ENCODE data around the gene CT45A10.
"Not testable (repeated sequence)": the region's sequence is repeated elsewhere in the genome, so short reads cannot be mapped to it uniquely, and the experiment has no call there.

The CT45A10 gene
- total RNA-seq: 0 reads per million in 3 donors

GRCh38 chrX:135893294-135893817 is at the start of gene CT45A10, which contains the start of gene SAGE1:
Gene CT45A10, minus strand, starts transcription at chrX:135893444. Its CDS starts 8,100 bp downstream, at chrX:135885344.
Gene SAGE1, plus strand, starts transcription at chrX:135893716. Its CDS starts 2,527 bp downstream, at chrX:135896243.
- no peaks in the 10 kb centered on the region for H3K4me1 ChIP-seq (ENCODE audit: control insufficient read depth, insufficient read depth, low read length, poor library complexity, severe bottlenecking)
- no peak within 1 kb of the TSS for H3K27ac ChIP-seq (ENCODE audit: insufficient read depth, low read length, poor library complexity, severe bottlenecking)
- no peak within 1 kb of the TSS for H3K4me3 ChIP-seq (ENCODE audit: insufficient read depth, low read depth, low read length, poor library complexity, severe bottlenecking)
- no peaks in the 10 kb centered on the region for H3K36me3 ChIP-seq (ENCODE audit: control insufficient read depth, insufficient read depth, low read length)
- no peak for DNase-seq
- no peaks in the 10 kb centered on the region for H3K27me3 ChIP-seq (replicated peaks; ENCODE audit: control insufficient read depth, insufficient read depth, low read length, poor library complexity, severe bottlenecking)
- H3K9me3 ChIP-seq (ENCODE audit: control insufficient read depth, low read length): no peaks in the 10 kb centered on the region

GRCh38 chrX:135931644-135932487 is 38.6 kb upstream of the CT45A10 start:
- Histone ChIP-seq H3K4me1 (ENCODE audit: control insufficient read depth, insufficient read depth, low read length, poor library complexity, severe bottlenecking) (no peaks in the 10 kb centered on the region), H3K9me3 (ENCODE audit: control insufficient read depth, low read length) (no peaks in the 10 kb centered on the region), H3K36me3 (ENCODE audit: control insufficient read depth, insufficient read depth, low read length) (no peaks in the 10 kb centered on the region), H3K27ac (ENCODE audit: insufficient read depth, low read length, poor library complexity, severe bottlenecking) (no peak overlapping the region), H3K27me3 (replicated peaks; ENCODE audit: control insufficient read depth, insufficient read depth, low read length, poor library complexity, severe bottlenecking) (no peaks in the 10 kb centered on the region), H3K4me3 (ENCODE audit: insufficient read depth, low read depth, low read length, poor library complexity, severe bottlenecking) (no peak overlapping the region)
- DNase-seq: peak; percentile 1 to 7 (median 2)

GRCh38 chrX:135927897-135928296 is 34.7 kb upstream of the CT45A10 start:
- Histone ChIP-seq H3K9me3 (ENCODE audit: control insufficient read depth, low read length) (no peaks in the 10 kb centered on the region), H3K27ac (ENCODE audit: insufficient read depth, low read length, poor library complexity, severe bottlenecking) (no peak overlapping the region), H3K36me3 (ENCODE audit: control insufficient read depth, insufficient read depth, low read length) (no peaks in the 10 kb centered on the region), H3K4me3 (ENCODE audit: insufficient read depth, low read depth, low read length, poor library complexity, severe bottlenecking) (no peak overlapping the region), H3K27me3 (replicated peaks; ENCODE audit: control insufficient read depth, insufficient read depth, low read length, poor library complexity, severe bottlenecking) (no peaks in the 10 kb centered on the region), H3K4me1 (ENCODE audit: control insufficient read depth, insufficient read depth, low read length, poor library complexity, severe bottlenecking) (no peaks in the 10 kb centered on the region)
- no peak for DNase-seq

GRCh38 chrX:135923353-135923752 is 30.1 kb upstream of the CT45A10 start:
- no peak for DNase-seq
- H3K27ac ChIP-seq (ENCODE audit: insufficient read depth, low read length, poor library complexity, severe bottlenecking): no peak overlapping the region
- H3K9me3 ChIP-seq (ENCODE audit: control insufficient read depth, low read length): no peaks in the 10 kb centered on the region
- no peaks in the 10 kb centered on the region for H3K27me3 ChIP-seq (replicated peaks; ENCODE audit: control insufficient read depth, insufficient read depth, low read length, poor library complexity, severe bottlenecking)
- no peak overlapping the region for H3K4me3 ChIP-seq (ENCODE audit: insufficient read depth, low read depth, low read length, poor library complexity, severe bottlenecking)
- H3K4me1 ChIP-seq (ENCODE audit: control insufficient read depth, insufficient read depth, low read length, poor library complexity, severe bottlenecking): no peaks in the 10 kb centered on the region
- no peaks in the 10 kb centered on the region for H3K36me3 ChIP-seq (ENCODE audit: control insufficient read depth, insufficient read depth, low read length)

GRCh38 chrX:135920516-135920915 is 27.3 kb upstream of the CT45A10 start:
- not testable (repeated sequence) for H3K27me3 ChIP-seq (replicated peaks; ENCODE audit: control insufficient read depth, insufficient read depth, low read length, poor library complexity, severe bottlenecking); H3K27ac ChIP-seq (ENCODE audit: insufficient read depth, low read length, poor library complexity, severe bottlenecking); H3K4me1 ChIP-seq (ENCODE audit: control insufficient read depth, insufficient read depth, low read length, poor library complexity, severe bottlenecking); H3K36me3 ChIP-seq (ENCODE audit: control insufficient read depth, insufficient read depth, low read length); DNase-seq; H3K4me3 ChIP-seq (ENCODE audit: insufficient read depth, low read depth, low read length, poor library complexity, severe bottlenecking); H3K9me3 ChIP-seq (ENCODE audit: control insufficient read depth, low read length)

GRCh38 chrX:135914404-135914803 is 21.2 kb upstream of the CT45A10 start:
- H3K4me3 ChIP-seq (ENCODE audit: insufficient read depth, low read depth, low read length, poor library complexity, severe bottlenecking): no peak overlapping the region
- no peaks in the 10 kb centered on the region for H3K4me1 ChIP-seq (ENCODE audit: control insufficient read depth, insufficient read depth, low read length, poor library complexity, severe bottlenecking)
- H3K27ac ChIP-seq (ENCODE audit: insufficient read depth, low read length, poor library complexity, severe bottlenecking): no peak overlapping the region
- H3K27me3 ChIP-seq (replicated peaks; ENCODE audit: control insufficient read depth, insufficient read depth, low read length, poor library complexity, severe bottlenecking): no peaks in the 10 kb centered on the region
- H3K9me3 ChIP-seq (ENCODE audit: control insufficient read depth, low read length): no peaks in the 10 kb centered on the region
- no peaks in the 10 kb centered on the region for H3K36me3 ChIP-seq (ENCODE audit: control insufficient read depth, insufficient read depth, low read length)
- DNase-seq: no peak

- no peaks in the 10 kb centered on the region for H3K27me3 ChIP-seq (replicated peaks; ENCODE audit: control insufficient read depth, insufficient read depth, low read length, poor library complexity, severe bottlenecking)
- H3K9me3 ChIP-seq (ENCODE audit: control insufficient read depth, low read length): no peaks in the 10 kb centered on the region
- no peak overlapping the region for H3K27ac ChIP-seq (ENCODE audit: insufficient read depth, low read length, poor library complexity, severe bottlenecking)
- H3K36me3 ChIP-seq (ENCODE audit: control insufficient read depth, insufficient read depth, low read length): no peaks in the 10 kb centered on the region
- DNase-seq: no peak
- H3K4me1 ChIP-seq (ENCODE audit: control insufficient read depth, insufficient read depth, low read length, poor library complexity, severe bottlenecking): no peaks in the 10 kb centered on the region
- no peak overlapping the region for H3K4me3 ChIP-seq (ENCODE audit: insufficient read depth, low read depth, low read length, poor library complexity, severe bottlenecking)
Measured at GRCh38 chrX:135910251-135910650, 17.0 kb upstream of the CT45A10 start.

- H3K27ac ChIP-seq (ENCODE audit: insufficient read depth, low read length, poor library complexity, severe bottlenecking): no peak overlapping the region
- no peaks in the 10 kb centered on the region for H3K9me3 ChIP-seq (ENCODE audit: control insufficient read depth, low read length)
- H3K4me1 ChIP-seq (ENCODE audit: control insufficient read depth, insufficient read depth, low read length, poor library complexity, severe bottlenecking): no peaks in the 10 kb centered on the region
- H3K36me3 ChIP-seq (ENCODE audit: control insufficient read depth, insufficient read depth, low read length): no peaks in the 10 kb centered on the region
- no peak overlapping the region for H3K4me3 ChIP-seq (ENCODE audit: insufficient read depth, low read depth, low read length, poor library complexity, severe bottlenecking)
- H3K27me3 ChIP-seq (replicated peaks; ENCODE audit: control insufficient read depth, insufficient read depth, low read length, poor library complexity, severe bottlenecking): no peaks in the 10 kb centered on the region
- DNase-seq: no peak
Measured at GRCh38 chrX:135892781-135893180, 463 bp downstream of the CT45A10 start.

GRCh38 chrX:135890087-135890585 is 3.1 kb downstream of the CT45A10 start:
- Histone ChIP-seq H3K4me3 (ENCODE audit: insufficient read depth, low read depth, low read length, poor library complexity, severe bottlenecking) (no peak overlapping the region), H3K27ac (ENCODE audit: insufficient read depth, low read length, poor library complexity, severe bottlenecking) (no peak overlapping the region), H3K36me3 (ENCODE audit: control insufficient read depth, insufficient read depth, low read length) (no peaks in the 10 kb centered on the region), H3K4me1 (ENCODE audit: control insufficient read depth, insufficient read depth, low read length, poor library complexity, severe bottlenecking) (no peaks in the 10 kb centered on the region), H3K9me3 (ENCODE audit: control insufficient read depth, low read length) (no peaks in the 10 kb centered on the region), H3K27me3 (replicated peaks; ENCODE audit: control insufficient read depth, insufficient read depth, low read length, poor library complexity, severe bottlenecking) (no peaks in the 10 kb centered on the region)
- no peak for DNase-seq

GRCh38 chrX:135888976-135889375 is 4.3 kb downstream of the CT45A10 start:
- not testable (repeated sequence) for H3K4me3 ChIP-seq (ENCODE audit: insufficient read depth, low read depth, low read length, poor library complexity, severe bottlenecking); DNase-seq; H3K4me1 ChIP-seq (ENCODE audit: control insufficient read depth, insufficient read depth, low read length, poor library complexity, severe bottlenecking); H3K36me3 ChIP-seq (ENCODE audit: control insufficient read depth, insufficient read depth, low read length); H3K27me3 ChIP-seq (replicated peaks; ENCODE audit: control insufficient read depth, insufficient read depth, low read length, poor library complexity, severe bottlenecking); H3K9me3 ChIP-seq (ENCODE audit: control insufficient read depth, low read length); H3K27ac ChIP-seq (ENCODE audit: insufficient read depth, low read length, poor library complexity, severe bottlenecking)

Measured in effector memory CD4-positive, alpha-beta T cell (primary cell).